Hepatocyte (in vitro differentiated cells): ENCODE results near the gene PTPN2.

Experiments
- CTCF ChIP-seq: fragments of 200-600 bp; sonication (generic); IDR thresholded peaks from 2 replicates; pipeline ENCODE4 v1.5.1; 2016; ENCODE audit warnings: antibody characterized with exemption, mild to moderate bottlenecking; ENCODE audit not compliant: poor library complexity
- EZH2phosphoT487 ChIP-seq: fragments of 200-600 bp; sonication (generic); IDR thresholded peaks from one replicate; pipeline ENCODE4 v1.6.1; 2018; ENCODE audit warnings: antibody characterized with exemption, mild to moderate bottlenecking, low read depth, moderate library complexity; ENCODE audit not compliant: unreplicated experiment, severe bottlenecking

- TF ChIP-seq CTCF = no peak
- TF ChIP-seq EZH2phosphoT487 = no peak
Observed at GRCh38 chr18:12770469-12771219, 113.4 kb downstream of the PTPN2 start.
